Measurements from ENCODE around the gene RGS17.

RGS17 gene

DNA sequence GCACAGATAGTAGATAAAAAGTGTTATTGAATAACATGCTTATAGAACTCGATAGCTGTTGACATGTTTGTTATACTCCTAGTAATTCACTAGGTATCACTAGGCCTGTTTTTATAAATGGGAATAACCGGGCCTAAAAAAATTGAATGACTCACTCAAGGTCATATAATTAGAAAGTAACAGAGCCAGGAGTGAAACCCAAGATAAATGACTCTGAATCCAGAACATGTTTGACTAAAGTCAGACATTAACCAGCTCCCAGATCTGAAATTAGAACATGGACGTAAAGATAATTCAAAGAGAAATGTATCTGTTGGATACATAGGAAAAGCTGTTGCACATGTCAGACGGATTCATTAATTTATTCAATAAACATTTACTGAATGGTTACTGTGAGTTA, 26.9 kb downstream of the RGS17 start:
- H3K27me3 ChIP-seq (ENCODE audit: low read depth, low read length): no peaks in the 10 kb centered on the region; the same call in 1 of the 2 replicates
- H3K79me2 ChIP-seq (ENCODE audit: low read length): no peaks in the 10 kb centered on the region
- no peaks in the 10 kb centered on the region for H3K9me3 ChIP-seq (ENCODE audit: insufficient read depth, low read length)
- H3K36me3 ChIP-seq (replicated peaks; ENCODE audit: low read depth, low read length): no peaks in the 10 kb centered on the region
- TF ChIP-seq EZH2phosphoT487 (IDR thresholded peaks at IDR 0.05; ENCODE audit: low read depth): no peak
- TF ChIP-seq CTCF (IDR thresholded peaks at IDR 0.05; ENCODE audit: low read depth, low read length): no peak
- H2AFZ ChIP-seq (ENCODE audit: low read depth, low read length): no peak overlapping the region
- no peak overlapping the region for H3K27ac ChIP-seq (ENCODE audit: low read length)
- H3K4me1 ChIP-seq (ENCODE audit: low read length): peaks cover 8% of the 10 kb centered on the region; the same call in 1 of the 2 replicates
- no peaks in the 10 kb centered on the region for H4K20me1 ChIP-seq (ENCODE audit: insufficient read depth, low read length)
- no peak overlapping the region for H3K4me3 ChIP-seq (ENCODE audit: low read length)
- H3K4me2 ChIP-seq (ENCODE audit: low read length): no peak overlapping the region
- no peak overlapping the region for H3K9ac ChIP-seq (ENCODE audit: low read length)

GRCh38 chr6:153103319-153103655, 27.8 kb downstream of the RGS17 start:
- no peaks in the 10 kb centered on the region for H4K20me1 ChIP-seq (ENCODE audit: insufficient read depth, low read length)
- no peaks in the 10 kb centered on the region for H3K9me3 ChIP-seq (ENCODE audit: insufficient read depth, low read length)
- H3K27ac ChIP-seq (ENCODE audit: low read length): no peak overlapping the region
- peaks cover 8% of the 10 kb centered on the region; the same call in 1 of the 2 replicates for H3K4me1 ChIP-seq (ENCODE audit: low read length)
- H3K9ac ChIP-seq (ENCODE audit: low read length): no peak overlapping the region
- H3K4me2 ChIP-seq (ENCODE audit: low read length): no peak overlapping the region
- H2AFZ ChIP-seq (ENCODE audit: low read depth, low read length): no peak overlapping the region
- peaks cover 4% of the 10 kb centered on the region; the same call in 1 of the 2 replicates for H3K27me3 ChIP-seq (ENCODE audit: low read depth, low read length)
- TF ChIP-seq EZH2phosphoT487 (IDR thresholded peaks at IDR 0.05; ENCODE audit: low read depth) (no peak), CTCF (IDR thresholded peaks at IDR 0.05; ENCODE audit: low read depth, low read length) (no peak)
- H3K36me3 ChIP-seq (replicated peaks; ENCODE audit: low read depth, low read length): no peaks in the 10 kb centered on the region
- no peaks in the 10 kb centered on the region for H3K79me2 ChIP-seq (ENCODE audit: low read length)
- no peak overlapping the region for H3K4me3 ChIP-seq (ENCODE audit: low read length)

DNA sequence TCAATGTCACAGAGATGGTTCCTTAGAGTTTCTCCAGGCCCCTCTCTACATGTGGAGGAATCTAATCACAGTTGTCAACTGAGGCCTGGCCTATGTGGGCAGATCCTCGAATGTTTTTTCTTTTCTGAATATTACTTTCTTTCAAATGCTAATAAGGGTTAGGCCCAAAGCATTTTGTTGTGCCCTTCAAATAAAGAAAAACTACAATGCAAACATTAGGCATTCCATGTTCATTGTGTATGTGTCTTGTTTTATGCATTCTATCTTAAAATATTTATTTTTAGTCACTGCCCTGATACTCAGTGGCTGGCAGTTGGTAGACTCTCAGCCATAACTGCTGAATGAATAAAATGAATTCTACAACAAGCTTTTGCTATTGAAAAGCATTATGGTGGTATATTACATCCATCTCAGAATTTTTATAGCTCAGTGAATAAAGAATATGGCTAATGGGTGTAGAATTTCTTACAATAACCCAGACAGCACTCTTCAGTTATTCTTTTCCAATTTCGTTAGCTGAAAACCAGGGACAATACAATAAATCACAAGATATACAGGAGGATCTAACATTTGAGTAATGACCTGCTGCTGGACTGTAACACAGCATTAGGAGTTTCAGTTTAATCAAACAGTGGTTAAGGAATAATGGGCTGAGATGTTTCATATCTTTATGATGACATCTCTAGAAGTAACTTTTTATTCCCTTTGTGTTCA, 28.3 kb downstream of the RGS17 start:
- Histone ChIP-seq H3K27ac (ENCODE audit: low read length) (no peak overlapping the region), H3K4me3 (ENCODE audit: low read length) (no peak overlapping the region), H3K27me3 (ENCODE audit: low read depth, low read length) (peaks cover 4% of the 10 kb centered on the region; the same call in 1 of the 2 replicates), H3K36me3 (replicated peaks; ENCODE audit: low read depth, low read length) (no peaks in the 10 kb centered on the region), H3K79me2 (ENCODE audit: low read length) (no peaks in the 10 kb centered on the region), H2AFZ (ENCODE audit: low read depth, low read length) (no peak overlapping the region), H3K4me2 (ENCODE audit: low read length) (no peak overlapping the region), H3K9ac (ENCODE audit: low read length) (no peak overlapping the region), H4K20me1 (ENCODE audit: insufficient read depth, low read length) (no peaks in the 10 kb centered on the region), H3K4me1 (ENCODE audit: low read length) (peaks cover 8% of the 10 kb centered on the region; the same call in 1 of the 2 replicates), H3K9me3 (ENCODE audit: insufficient read depth, low read length) (no peaks in the 10 kb centered on the region)
- no peak for TF ChIP-seq CTCF (IDR thresholded peaks at IDR 0.05; ENCODE audit: low read depth, low read length)
- TF ChIP-seq EZH2phosphoT487 (IDR thresholded peaks at IDR 0.05; ENCODE audit: low read depth): no peak

- H3K4me1 ChIP-seq (ENCODE audit: low read length): peaks cover 8% of the 10 kb centered on the region; the same call in 1 of the 2 replicates
- H3K4me3 ChIP-seq (ENCODE audit: low read length): no peak overlapping the region
- H3K27me3 ChIP-seq (ENCODE audit: low read depth, low read length): peaks cover 4% of the 10 kb centered on the region; the same call in 1 of the 2 replicates
- H4K20me1 ChIP-seq (ENCODE audit: insufficient read depth, low read length): no peaks in the 10 kb centered on the region
- TF ChIP-seq CTCF (IDR thresholded peaks at IDR 0.05; ENCODE audit: low read depth, low read length) (no peak), EZH2phosphoT487 (IDR thresholded peaks at IDR 0.05; ENCODE audit: low read depth) (no peak)
- no peak overlapping the region for H2AFZ ChIP-seq (ENCODE audit: low read depth, low read length)
- no peaks in the 10 kb centered on the region for H3K36me3 ChIP-seq (replicated peaks; ENCODE audit: low read depth, low read length)
- H3K4me2 ChIP-seq (ENCODE audit: low read length): no peak overlapping the region
- no peak overlapping the region for H3K27ac ChIP-seq (ENCODE audit: low read length)
- H3K79me2 ChIP-seq (ENCODE audit: low read length): no peaks in the 10 kb centered on the region
- no peaks in the 10 kb centered on the region for H3K9me3 ChIP-seq (ENCODE audit: insufficient read depth, low read length)
- H3K9ac ChIP-seq (ENCODE audit: low read length): no peak overlapping the region
These were observed 29.6 kb downstream of the RGS17 start for GRCh38 chr6:153101461-153101860.
